ENCODE data around the gene ZFHX3.

The ZFHX3 gene

GRCh38 chr16:72853575-72854266 is 194.2 kb downstream of the ZFHX3 start:
- no peak for DNase-seq (ENCODE audit: extremely low read depth, low read depth)
- TF ChIP-seq, protein P1, sequence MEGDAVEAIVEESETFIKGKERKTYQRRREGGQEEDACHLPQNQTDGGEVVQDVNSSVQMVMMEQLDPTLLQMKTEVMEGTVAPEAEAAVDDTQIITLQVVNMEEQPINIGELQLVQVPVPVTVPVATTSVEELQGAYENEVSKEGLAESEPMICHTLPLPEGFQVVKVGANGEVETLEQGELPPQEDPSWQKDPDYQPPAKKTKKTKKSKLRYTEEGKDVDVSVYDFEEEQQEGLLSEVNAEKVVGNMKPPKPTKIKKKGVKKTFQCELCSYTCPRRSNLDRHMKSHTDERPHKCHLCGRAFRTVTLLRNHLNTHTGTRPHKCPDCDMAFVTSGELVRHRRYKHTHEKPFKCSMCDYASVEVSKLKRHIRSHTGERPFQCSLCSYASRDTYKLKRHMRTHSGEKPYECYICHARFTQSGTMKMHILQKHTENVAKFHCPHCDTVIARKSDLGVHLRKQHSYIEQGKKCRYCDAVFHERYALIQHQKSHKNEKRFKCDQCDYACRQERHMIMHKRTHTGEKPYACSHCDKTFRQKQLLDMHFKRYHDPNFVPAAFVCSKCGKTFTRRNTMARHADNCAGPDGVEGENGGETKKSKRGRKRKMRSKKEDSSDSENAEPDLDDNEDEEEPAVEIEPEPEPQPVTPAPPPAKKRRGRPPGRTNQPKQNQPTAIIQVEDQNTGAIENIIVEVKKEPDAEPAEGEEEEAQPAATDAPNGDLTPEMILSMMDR (IDR thresholded peaks at IDR 0.05; ENCODE audit: low read depth, low read length) = no peak

DNA sequence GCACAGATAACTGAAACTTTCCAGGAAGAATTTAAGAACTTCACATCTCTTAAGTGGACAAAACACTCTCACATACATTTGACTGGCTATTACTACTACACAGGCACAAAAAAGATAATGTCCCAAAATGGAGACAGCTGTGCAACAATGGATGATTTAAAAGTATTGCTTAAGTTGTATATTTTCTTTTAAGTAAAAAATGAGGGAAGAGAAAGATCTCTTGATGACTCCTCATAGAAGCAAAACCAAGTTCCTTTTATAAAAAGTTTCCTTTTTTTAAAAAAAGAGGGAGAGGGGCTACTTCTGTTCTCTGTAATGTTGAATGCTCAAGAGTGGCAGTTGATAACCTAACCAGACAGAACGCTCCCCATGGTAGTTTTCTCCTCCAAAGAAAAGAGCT is 195.5 kb downstream of the ZFHX3 start:
- TF ChIP-seq, protein P1 (IDR thresholded peaks at IDR 0.05; ENCODE audit: low read depth, low read length) = no peak

GRCh38 chr16:72850853-72851252 is 197.1 kb downstream of the ZFHX3 start:
- TF ChIP-seq, protein P1 (IDR thresholded peaks at IDR 0.05; ENCODE audit: low read depth, low read length) = no peak
- no peak for DNase-seq (ENCODE audit: extremely low read depth, low read depth)

More for the DNA sequence above, 195.5 kb downstream of the ZFHX3 start:
- no peak for DNase-seq (ENCODE audit: extremely low read depth, low read depth)

DNA sequence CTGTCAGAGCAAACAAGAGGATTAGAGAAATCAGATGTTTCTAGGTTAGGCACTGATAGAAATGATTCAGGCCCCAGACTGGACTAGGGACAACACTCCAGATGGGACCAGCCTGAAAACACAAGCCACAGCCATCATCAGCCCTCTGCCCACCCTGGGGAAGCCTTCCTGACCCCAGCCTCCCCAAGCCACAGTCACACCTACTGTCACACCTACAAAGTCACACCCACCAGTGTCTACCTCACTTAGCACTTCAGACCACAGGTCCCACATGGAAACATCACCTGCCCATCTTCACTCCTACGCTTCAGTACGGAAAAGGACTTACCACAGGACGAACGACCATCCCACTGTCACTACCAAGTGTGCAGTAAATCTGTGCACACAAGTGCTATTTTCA is 197.9 kb downstream of the ZFHX3 start:
- DNase-seq (ENCODE audit: extremely low read depth, low read depth) = no peak
- TF ChIP-seq, protein P1 (IDR thresholded peaks at IDR 0.05; ENCODE audit: low read depth, low read length) = no peak

DNA sequence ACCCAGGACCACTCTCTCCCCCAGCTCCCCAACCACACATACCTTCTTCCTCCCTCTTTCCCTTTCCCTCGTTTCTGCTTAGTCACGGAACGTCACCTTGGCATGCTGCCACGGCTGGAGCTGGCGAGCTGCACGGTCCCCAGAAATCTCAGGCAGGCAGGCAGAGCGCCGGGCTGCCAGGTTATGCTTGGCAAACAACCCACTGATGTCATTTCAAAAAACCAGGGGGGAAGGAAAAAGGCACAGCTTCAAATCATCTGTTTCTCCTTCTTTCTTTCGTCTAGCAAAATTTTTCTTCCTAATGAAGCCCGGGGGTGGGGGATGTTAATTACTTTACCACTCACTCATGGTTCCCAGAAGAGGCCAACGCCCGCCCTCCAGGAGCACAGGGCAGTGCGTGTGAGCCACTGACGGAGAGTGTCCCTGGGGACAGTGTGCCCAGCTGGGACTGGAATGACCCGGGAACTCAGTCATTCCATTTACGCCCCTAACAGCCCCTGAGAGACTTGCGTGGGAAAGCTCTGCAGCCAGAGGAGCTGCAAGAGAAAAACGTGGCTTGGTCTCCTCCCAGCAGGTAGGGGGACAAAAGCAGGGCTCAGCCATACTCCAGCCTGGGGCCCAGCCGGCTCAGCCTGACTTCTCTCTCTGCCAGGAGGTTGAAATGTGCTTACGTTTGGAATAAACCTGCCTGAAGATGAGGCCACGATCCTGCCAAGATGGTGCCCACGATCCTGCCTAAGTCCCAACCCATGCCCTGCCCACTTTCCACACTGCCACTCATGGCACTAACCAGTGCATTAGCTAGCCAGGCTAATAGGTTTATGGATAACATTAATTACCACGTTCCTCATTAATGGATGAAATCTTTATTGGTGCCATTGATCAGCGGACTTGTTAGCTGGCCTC is 198.9 kb downstream of the ZFHX3 start:
- DNase-seq (ENCODE audit: extremely low read depth, low read depth) = peak; percentile 84
- TF ChIP-seq, protein P1 (IDR thresholded peaks at IDR 0.05; ENCODE audit: low read depth, low read length) = no peak

GRCh38 chr16:72848028-72848400 is 199.9 kb downstream of the ZFHX3 start:
- TF ChIP-seq, protein P1 (IDR thresholded peaks at IDR 0.05; ENCODE audit: low read depth, low read length) = no peak
- no peak for DNase-seq (ENCODE audit: extremely low read depth, low read depth)

All from AG09319 (cell line).